ENCODE results near the gene ITGAE. TPM values are rescaled to one million over a fixed set of nuclear protein-coding genes. Genes with fewer than 3 reads are reported as not detected.

The ITGAE gene
- total RNA-seq, 1 experiment from 2014 or later: 60.2 TPM

DNA sequence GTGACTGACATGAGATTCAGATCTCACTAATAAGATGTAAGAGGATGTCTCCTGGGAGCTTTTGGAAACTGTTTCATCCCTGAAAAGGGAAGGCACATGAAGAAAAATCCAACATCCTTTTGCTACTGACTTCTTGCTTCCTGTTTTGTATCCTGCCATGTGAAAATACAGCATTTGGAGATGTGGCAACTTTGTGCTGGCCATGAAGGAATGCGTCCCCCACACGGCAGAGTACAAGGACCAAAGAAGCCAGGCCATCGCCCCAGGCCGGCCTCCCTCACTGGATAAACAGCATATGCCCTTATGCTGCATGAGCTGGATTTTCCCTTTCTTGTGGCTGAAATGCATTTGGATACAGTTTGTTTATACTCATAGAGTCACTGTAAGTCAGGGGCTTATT is 82.8 kb downstream of the ITGAE start:
- Histone ChIP-seq H3K27me3 (replicated peaks; ENCODE audit: insufficient read depth, low read depth, low read length, poor library complexity) (no peaks in the 10 kb centered on the region), H3K4me3 (ENCODE audit: low read depth, low read length, poor library complexity, severe bottlenecking) (no peak overlapping the region), H3K36me3 (ENCODE audit: insufficient read depth, low read length, poor library complexity, severe bottlenecking) (peaks cover 43% of the 10 kb centered on the region), H3K27ac (ENCODE audit: low read depth, low read length, poor library complexity, severe bottlenecking) (no peak overlapping the region), H3K9me3 (ENCODE audit: low read depth, low read length, poor library complexity, severe bottlenecking) (no peaks in the 10 kb centered on the region), H3K4me1 (ENCODE audit: insufficient read depth, low read length, poor library complexity, severe bottlenecking) (no peaks in the 10 kb centered on the region)
- intact Hi-C loops (cut with micrococcal nuclease; ENCODE audit: unreplicated experiment): no loop called here
- TF ChIP-seq, protein P1, sequence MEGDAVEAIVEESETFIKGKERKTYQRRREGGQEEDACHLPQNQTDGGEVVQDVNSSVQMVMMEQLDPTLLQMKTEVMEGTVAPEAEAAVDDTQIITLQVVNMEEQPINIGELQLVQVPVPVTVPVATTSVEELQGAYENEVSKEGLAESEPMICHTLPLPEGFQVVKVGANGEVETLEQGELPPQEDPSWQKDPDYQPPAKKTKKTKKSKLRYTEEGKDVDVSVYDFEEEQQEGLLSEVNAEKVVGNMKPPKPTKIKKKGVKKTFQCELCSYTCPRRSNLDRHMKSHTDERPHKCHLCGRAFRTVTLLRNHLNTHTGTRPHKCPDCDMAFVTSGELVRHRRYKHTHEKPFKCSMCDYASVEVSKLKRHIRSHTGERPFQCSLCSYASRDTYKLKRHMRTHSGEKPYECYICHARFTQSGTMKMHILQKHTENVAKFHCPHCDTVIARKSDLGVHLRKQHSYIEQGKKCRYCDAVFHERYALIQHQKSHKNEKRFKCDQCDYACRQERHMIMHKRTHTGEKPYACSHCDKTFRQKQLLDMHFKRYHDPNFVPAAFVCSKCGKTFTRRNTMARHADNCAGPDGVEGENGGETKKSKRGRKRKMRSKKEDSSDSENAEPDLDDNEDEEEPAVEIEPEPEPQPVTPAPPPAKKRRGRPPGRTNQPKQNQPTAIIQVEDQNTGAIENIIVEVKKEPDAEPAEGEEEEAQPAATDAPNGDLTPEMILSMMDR (conservative IDR thresholded peaks at IDR 0.05; ENCODE audit: low read depth, low read length): no peak
- no peak for TF ChIP-seq EZH2 (IDR thresholded peaks at IDR 0.05; ENCODE audit: borderline replicate concordance, low read depth, low read length, poor library complexity, severe bottlenecking)
- ChIA-PET CTCF (no interaction called here), POLR2A (ENCODE audit: low non-redundant PET) (no interaction called here)
- DNase-seq (ENCODE audit: low spot score): no peak
- no TSS peak for BruUV-seq (replicated peaks)

DNA sequence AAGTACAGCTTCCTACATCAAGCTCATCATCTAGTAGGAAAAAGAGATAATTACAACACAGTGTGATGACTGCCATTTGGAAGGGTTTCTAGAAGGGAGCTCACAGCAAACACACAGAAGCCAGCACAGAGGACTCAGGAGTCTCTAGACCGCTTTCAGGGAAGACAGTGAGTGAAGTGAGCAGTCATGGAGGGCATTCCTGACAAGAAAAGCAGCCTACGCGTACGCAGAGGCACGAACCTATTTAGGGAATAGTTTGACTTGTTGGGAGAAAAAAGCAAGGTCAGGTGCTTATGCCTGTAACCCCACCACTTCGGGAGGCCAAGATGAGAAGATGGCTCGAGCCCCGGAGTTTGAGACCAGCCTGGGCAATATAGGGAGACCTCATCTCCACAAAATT is 85.7 kb downstream of the ITGAE start:
- intact Hi-C loops (cut with micrococcal nuclease; ENCODE audit: unreplicated experiment): no loop called here
- H3K27ac ChIP-seq (ENCODE audit: low read depth, low read length, poor library complexity, severe bottlenecking): no peak overlapping the region
- ChIA-PET CTCF (no interaction called here), POLR2A (ENCODE audit: low non-redundant PET) (no interaction called here)
- TF ChIP-seq, protein P1 (conservative IDR thresholded peaks at IDR 0.05; ENCODE audit: low read depth, low read length): no peak
- TF ChIP-seq EZH2 (IDR thresholded peaks at IDR 0.05; ENCODE audit: borderline replicate concordance, low read depth, low read length, poor library complexity, severe bottlenecking): no peak
- H3K4me3 ChIP-seq (ENCODE audit: low read depth, low read length, poor library complexity, severe bottlenecking): no peak overlapping the region
- no peaks in the 10 kb centered on the region for H3K4me1 ChIP-seq (ENCODE audit: insufficient read depth, low read length, poor library complexity, severe bottlenecking)
- no peaks in the 10 kb centered on the region for H3K27me3 ChIP-seq (replicated peaks; ENCODE audit: insufficient read depth, low read depth, low read length, poor library complexity)
- DNase-seq (ENCODE audit: low spot score): no peak
- no peaks in the 10 kb centered on the region for H3K9me3 ChIP-seq (ENCODE audit: low read depth, low read length, poor library complexity, severe bottlenecking)
- BruUV-seq (replicated peaks): no TSS peak
- H3K36me3 ChIP-seq (ENCODE audit: insufficient read depth, low read length, poor library complexity, severe bottlenecking): peaks cover 37% of the 10 kb centered on the region

DNA sequence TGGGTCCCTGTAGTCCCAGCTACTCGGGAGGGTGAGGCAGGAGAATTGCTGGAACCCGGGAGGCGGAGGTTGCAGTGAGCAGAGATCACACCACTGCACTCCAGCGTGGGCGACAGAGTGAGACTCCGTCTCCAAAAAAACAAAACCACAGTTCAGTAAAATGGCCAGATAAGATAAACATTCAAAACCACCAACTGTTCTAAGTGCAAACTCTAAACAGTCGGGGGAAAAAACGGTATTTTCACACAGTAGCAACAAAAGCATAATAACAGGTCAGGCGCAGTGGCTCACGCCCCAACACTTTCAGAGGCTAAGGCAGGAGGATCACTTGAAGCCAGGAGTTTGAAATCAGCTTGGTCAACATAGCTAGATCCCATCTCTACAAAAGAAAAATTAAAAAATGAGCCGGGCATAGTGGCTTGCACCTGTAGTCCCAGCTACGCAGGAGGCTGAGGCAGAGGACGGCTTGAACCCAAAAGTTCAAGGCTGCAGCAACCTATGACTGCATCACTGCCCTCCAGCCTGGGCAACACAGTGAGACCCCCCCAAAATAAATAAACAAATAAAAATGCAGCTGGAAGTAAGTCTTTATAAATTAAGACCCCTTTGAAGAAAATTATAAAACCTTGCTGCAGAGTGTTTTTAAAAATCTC is 88.1 kb downstream of the ITGAE start:
- Histone ChIP-seq H3K9me3 (ENCODE audit: low read depth, low read length, poor library complexity, severe bottlenecking) (no peaks in the 10 kb centered on the region), H3K4me1 (ENCODE audit: insufficient read depth, low read length, poor library complexity, severe bottlenecking) (no peaks in the 10 kb centered on the region), H3K36me3 (ENCODE audit: insufficient read depth, low read length, poor library complexity, severe bottlenecking) (peaks cover 21% of the 10 kb centered on the region), H3K4me3 (ENCODE audit: low read depth, low read length, poor library complexity, severe bottlenecking) (no peak overlapping the region), H3K27ac (ENCODE audit: low read depth, low read length, poor library complexity, severe bottlenecking) (no peak overlapping the region), H3K27me3 (replicated peaks; ENCODE audit: insufficient read depth, low read depth, low read length, poor library complexity) (no peaks in the 10 kb centered on the region)
- no peak for DNase-seq (ENCODE audit: low spot score)
- ChIA-PET POLR2A (ENCODE audit: low non-redundant PET) (no interaction called here), CTCF (no interaction called here)
- TF ChIP-seq, protein P1 (conservative IDR thresholded peaks at IDR 0.05; ENCODE audit: low read depth, low read length): no peak
- TF ChIP-seq EZH2 (IDR thresholded peaks at IDR 0.05; ENCODE audit: borderline replicate concordance, low read depth, low read length, poor library complexity, severe bottlenecking): no peak
- intact Hi-C loops (cut with micrococcal nuclease; ENCODE audit: unreplicated experiment): no loop called here
- BruUV-seq (replicated peaks): no TSS peak

Measured in A673 (cell line).